HL-60 (cell line): Measurements from ENCODE around the gene RPIA.

ENCODE experiments used
- GABPA ChIP-seq: IDR thresholded peaks from 2 replicates; pipeline ENCODE4 v1.6.1; 2012; ENCODE audit warnings: low read depth
- POLR2AphosphoS5 ChIP-seq: IDR thresholded peaks from 2 replicates; pipeline ENCODE4 v1.6.1; 2012; ENCODE audit warnings: low read depth
- SPI1 ChIP-seq: IDR thresholded peaks from 2 replicates; pipeline ENCODE4 v1.6.1; 2012; ENCODE audit warnings: low read depth, mild to moderate bottlenecking, borderline replicate concordance
- TF ChIP-seq, protein P1 (sequence below): IDR thresholded peaks from 2 replicates; pipeline ENCODE4 v1.6.1; 2012; ENCODE audit warnings: low read depth; ENCODE audit not compliant: insufficient replicate concordance
- TF ChIP-seq, protein P2 (sequence below): IDR thresholded peaks from one replicate; pipeline ENCODE4 v1.5.1; 2011; ENCODE audit warnings: low read length, control low read depth, inconsistent platforms; ENCODE audit not compliant: insufficient read depth

DNA sequence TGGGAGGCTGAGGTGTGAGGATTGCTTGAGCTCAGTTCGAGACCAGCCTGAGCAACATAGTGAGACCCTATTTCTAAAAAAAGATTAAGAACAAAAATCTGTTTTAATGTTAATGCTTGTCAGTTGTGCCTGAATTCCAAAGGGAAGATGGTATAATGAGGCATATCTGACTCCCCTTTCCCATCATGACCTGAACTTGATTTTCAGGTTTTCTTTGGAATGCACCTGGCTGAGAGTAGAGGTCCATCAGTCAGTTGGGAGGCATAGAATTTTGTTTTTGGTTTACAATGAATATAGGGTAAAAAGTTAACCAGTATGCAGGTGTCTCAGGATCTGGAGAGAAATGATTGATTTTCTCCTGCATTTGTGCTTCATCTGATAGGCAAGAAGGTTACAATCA, 20.4 kb downstream of the RPIA start:
- TF ChIP-seq, protein P1, sequence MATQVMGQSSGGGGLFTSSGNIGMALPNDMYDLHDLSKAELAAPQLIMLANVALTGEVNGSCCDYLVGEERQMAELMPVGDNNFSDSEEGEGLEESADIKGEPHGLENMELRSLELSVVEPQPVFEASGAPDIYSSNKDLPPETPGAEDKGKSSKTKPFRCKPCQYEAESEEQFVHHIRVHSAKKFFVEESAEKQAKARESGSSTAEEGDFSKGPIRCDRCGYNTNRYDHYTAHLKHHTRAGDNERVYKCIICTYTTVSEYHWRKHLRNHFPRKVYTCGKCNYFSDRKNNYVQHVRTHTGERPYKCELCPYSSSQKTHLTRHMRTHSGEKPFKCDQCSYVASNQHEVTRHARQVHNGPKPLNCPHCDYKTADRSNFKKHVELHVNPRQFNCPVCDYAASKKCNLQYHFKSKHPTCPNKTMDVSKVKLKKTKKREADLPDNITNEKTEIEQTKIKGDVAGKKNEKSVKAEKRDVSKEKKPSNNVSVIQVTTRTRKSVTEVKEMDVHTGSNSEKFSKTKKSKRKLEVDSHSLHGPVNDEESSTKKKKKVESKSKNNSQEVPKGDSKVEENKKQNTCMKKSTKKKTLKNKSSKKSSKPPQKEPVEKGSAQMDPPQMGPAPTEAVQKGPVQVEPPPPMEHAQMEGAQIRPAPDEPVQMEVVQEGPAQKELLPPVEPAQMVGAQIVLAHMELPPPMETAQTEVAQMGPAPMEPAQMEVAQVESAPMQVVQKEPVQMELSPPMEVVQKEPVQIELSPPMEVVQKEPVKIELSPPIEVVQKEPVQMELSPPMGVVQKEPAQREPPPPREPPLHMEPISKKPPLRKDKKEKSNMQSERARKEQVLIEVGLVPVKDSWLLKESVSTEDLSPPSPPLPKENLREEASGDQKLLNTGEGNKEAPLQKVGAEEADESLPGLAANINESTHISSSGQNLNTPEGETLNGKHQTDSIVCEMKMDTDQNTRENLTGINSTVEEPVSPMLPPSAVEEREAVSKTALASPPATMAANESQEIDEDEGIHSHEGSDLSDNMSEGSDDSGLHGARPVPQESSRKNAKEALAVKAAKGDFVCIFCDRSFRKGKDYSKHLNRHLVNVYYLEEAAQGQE = no peak
- TF ChIP-seq, protein P2, sequence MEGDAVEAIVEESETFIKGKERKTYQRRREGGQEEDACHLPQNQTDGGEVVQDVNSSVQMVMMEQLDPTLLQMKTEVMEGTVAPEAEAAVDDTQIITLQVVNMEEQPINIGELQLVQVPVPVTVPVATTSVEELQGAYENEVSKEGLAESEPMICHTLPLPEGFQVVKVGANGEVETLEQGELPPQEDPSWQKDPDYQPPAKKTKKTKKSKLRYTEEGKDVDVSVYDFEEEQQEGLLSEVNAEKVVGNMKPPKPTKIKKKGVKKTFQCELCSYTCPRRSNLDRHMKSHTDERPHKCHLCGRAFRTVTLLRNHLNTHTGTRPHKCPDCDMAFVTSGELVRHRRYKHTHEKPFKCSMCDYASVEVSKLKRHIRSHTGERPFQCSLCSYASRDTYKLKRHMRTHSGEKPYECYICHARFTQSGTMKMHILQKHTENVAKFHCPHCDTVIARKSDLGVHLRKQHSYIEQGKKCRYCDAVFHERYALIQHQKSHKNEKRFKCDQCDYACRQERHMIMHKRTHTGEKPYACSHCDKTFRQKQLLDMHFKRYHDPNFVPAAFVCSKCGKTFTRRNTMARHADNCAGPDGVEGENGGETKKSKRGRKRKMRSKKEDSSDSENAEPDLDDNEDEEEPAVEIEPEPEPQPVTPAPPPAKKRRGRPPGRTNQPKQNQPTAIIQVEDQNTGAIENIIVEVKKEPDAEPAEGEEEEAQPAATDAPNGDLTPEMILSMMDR = no peak
- TF ChIP-seq POLR2AphosphoS5 = no peak
- no peak for TF ChIP-seq GABPA
- TF ChIP-seq SPI1 = no peak
